ENCODE data around the gene SRSF5. TPM values are rescaled to one million over a fixed set of nuclear protein-coding genes. Genes with fewer than 3 reads are reported as not detected.

The SRSF5 gene
- total and polyA plus RNA-seq, 2 of the 13 experiments (the other 11 are each of a cell fraction or from before 2014, with no cell fraction given), result 189 to 277 TPM

GRCh38 chr14:69780952-69781351 is 14.0 kb downstream of the SRSF5 start:
- Histone ChIP-seq H3K27ac (ENCODE audit: extremely low read length, insufficient read depth, low read length) (peak overlapping the region; percentile 40), H3K27me3 (ENCODE audit: control insufficient read depth in 1 of 2, insufficient read depth in 2 of 2, low read length in 2 of 2) (no peaks in the 10 kb centered on the region), H3K36me3 (replicated peaks in 1 of 2; ENCODE audit: control insufficient read depth in 1 of 2, insufficient read depth in 2 of 2, low read length in 2 of 2) (peaks cover 4 to 17% of the 10 kb centered on the region in 2 experiments), H4K20me1 (ENCODE audit: insufficient read depth, low read length) (no peaks in the 10 kb centered on the region), H3K4me3 (replicated peaks in 1 of 3; ENCODE audit: insufficient read depth in 1 of 3, low read depth in 2 of 3, low read length in 3 of 3) (no peak overlapping the region), H3K9ac (ENCODE audit: insufficient read depth, low read depth, low read length) (no peak overlapping the region), H2AFZ (ENCODE audit: low read length) (no peak overlapping the region), H3K4me2 (ENCODE audit: low read depth, low read length) (no peak overlapping the region), H3K4me1 (ENCODE audit: insufficient read depth, low read length) (peaks cover 47% of the 10 kb centered on the region), H3K79me2 (ENCODE audit: insufficient read depth, low read length) (no peaks in the 10 kb centered on the region), H3K9me3 (ENCODE audit: low read length) (no peaks in the 10 kb centered on the region)
- WGBS (ENCODE audit: low lambda C conversion rate), result 93% methylated on average over 3 of the region's 3 CpGs
- ChIA-PET CTCF (ENCODE audit: low intra/inter-chr PET ratio, low total read pairs) (no interaction called here), POLR2A (interaction anchor here (3.3 kb wide), 1 partner anchor 14 kb away, joined by 24 read pairs; the partner anchor contains the start of gene SRSF5)
- intact Hi-C loops (cut with micrococcal nuclease; ENCODE audit: unreplicated experiment), result no loop called here
- FAIRE-seq (no peak), ATAC-seq (no peak), DNase-seq (ENCODE audit: low spot score) (no peak)
- BruUV-seq (replicated peaks), result no TSS peak
- TF ChIP-seq, protein P1, sequence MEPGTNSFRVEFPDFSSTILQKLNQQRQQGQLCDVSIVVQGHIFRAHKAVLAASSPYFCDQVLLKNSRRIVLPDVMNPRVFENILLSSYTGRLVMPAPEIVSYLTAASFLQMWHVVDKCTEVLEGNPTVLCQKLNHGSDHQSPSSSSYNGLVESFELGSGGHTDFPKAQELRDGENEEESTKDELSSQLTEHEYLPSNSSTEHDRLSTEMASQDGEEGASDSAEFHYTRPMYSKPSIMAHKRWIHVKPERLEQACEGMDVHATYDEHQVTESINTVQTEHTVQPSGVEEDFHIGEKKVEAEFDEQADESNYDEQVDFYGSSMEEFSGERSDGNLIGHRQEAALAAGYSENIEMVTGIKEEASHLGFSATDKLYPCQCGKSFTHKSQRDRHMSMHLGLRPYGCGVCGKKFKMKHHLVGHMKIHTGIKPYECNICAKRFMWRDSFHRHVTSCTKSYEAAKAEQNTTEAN (CRISPR knock-in tag; conservative IDR thresholded peaks at IDR 0.05), result no peak
- in situ Hi-C loops (cut with HindIII; ENCODE audit: extremely low pct_ligation_motif_present, low pct_unique_long_range_greater_than_20kb), result no loop called here

DNA sequence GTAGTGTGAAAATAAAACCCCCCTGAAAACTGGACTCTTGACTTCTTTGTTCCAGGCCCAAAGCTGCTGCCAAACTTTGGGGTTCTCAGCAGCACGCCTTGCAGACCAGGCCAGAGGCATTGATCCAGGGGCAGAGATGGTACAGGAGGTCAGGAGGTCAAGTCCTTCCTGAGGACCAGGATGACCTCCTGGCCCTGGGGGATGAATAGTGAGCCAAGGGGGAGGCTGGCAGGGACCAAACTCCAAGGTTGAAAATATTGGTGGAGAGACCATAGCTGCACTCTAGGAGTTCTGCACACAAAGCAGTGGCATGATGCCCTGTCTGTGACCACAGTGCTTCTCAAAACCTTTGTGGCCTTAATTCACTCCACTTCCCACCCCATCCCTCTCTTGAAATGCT is 18.0 kb downstream of the SRSF5 start:
- WGBS (ENCODE audit: low lambda C conversion rate), result 100% methylated on average over 1 of the region's 1 CpG
- in situ Hi-C loops (cut with HindIII; ENCODE audit: extremely low pct_ligation_motif_present, low pct_unique_long_range_greater_than_20kb), result no loop called here
- H3K4me1 ChIP-seq (ENCODE audit: insufficient read depth, low read length), result peaks cover 30% of the 10 kb centered on the region
- TF ChIP-seq FOSL2 (CRISPR knock-in tag; IDR thresholded peaks at IDR 0.05), result no peak
- TF ChIP-seq MBD4 (IDR thresholded peaks at IDR 0.05; ENCODE audit: borderline replicate concordance, low read length), result no peak
- no peak for TF ChIP-seq SMC3 (IDR thresholded peaks at IDR 0.05; ENCODE audit: low read length)
- TF ChIP-seq ZMYM4 (CRISPR knock-in tag; IDR thresholded peaks at IDR 0.05), result 0 out of 2 replicates have a peak, but pooled peaks have one; percentile 15
- 0 out of 2 replicates have a peak, but pooled peaks have one; percentile 17 for TF ChIP-seq HNF4G (IDR thresholded peaks at IDR 0.05; ENCODE audit: borderline replicate concordance, low read depth, low read length)
- no peak for TF ChIP-seq HNF4G (CRISPR knock-in tag; IDR thresholded peaks at IDR 0.05; ENCODE audit: borderline replicate concordance, low read depth)
- TF ChIP-seq TGIF2 (CRISPR knock-in tag; IDR thresholded peaks at IDR 0.05), result no peak
- TF ChIP-seq, protein P2, sequence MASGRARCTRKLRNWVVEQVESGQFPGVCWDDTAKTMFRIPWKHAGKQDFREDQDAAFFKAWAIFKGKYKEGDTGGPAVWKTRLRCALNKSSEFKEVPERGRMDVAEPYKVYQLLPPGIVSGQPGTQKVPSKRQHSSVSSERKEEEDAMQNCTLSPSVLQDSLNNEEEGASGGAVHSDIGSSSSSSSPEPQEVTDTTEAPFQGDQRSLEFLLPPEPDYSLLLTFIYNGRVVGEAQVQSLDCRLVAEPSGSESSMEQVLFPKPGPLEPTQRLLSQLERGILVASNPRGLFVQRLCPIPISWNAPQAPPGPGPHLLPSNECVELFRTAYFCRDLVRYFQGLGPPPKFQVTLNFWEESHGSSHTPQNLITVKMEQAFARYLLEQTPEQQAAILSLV (CRISPR knock-in tag; IDR thresholded peaks at IDR 0.05; ENCODE audit: borderline replicate concordance), result no peak
- no peak for TF ChIP-seq ZFP90 (CRISPR knock-in tag; IDR thresholded peaks at IDR 0.05; ENCODE audit: borderline replicate concordance)
- no peak for TF ChIP-seq ZC3H13 (CRISPR knock-in tag; IDR thresholded peaks at IDR 0.05)
- peak; percentile 63; the same call in 1 of the 2 replicates for TF ChIP-seq NR2F6 (IDR thresholded peaks at IDR 0.05)
- TF ChIP-seq NR2F6 (CRISPR knock-in tag; IDR thresholded peaks at IDR 0.05), result peak; percentile 45
- TF ChIP-seq RARA (CRISPR knock-in tag; IDR thresholded peaks at IDR 0.05), result peak; percentile 34; the same call in 1 of the 2 replicates
- no peak for TF ChIP-seq CBFB (CRISPR knock-in tag; IDR thresholded peaks at IDR 0.05)
- no peak for TF ChIP-seq ZSCAN29 (CRISPR knock-in tag; conservative IDR thresholded peaks at IDR 0.05)
- peak; percentile 22; the same call in 1 of the 2 replicates for TF ChIP-seq HNF4A (CRISPR knock-in tag; IDR thresholded peaks at IDR 0.05)
- TF ChIP-seq RBM22 (optimal IDR thresholded peaks at IDR 0.05; ENCODE audit: low read length), result no peak
- no peak for TF ChIP-seq CEBPG (CRISPR knock-in tag; IDR thresholded peaks at IDR 0.05)
- TF ChIP-seq ESRRA (CRISPR knock-in tag; IDR thresholded peaks at IDR 0.05; ENCODE audit: low read depth), result peak; percentile 33; the same call in 1 of the 2 replicates

More for the DNA sequence above, 18.0 kb downstream of the SRSF5 start:
- FAIRE-seq (no peak), ATAC-seq (peak; percentile 8), DNase-seq (ENCODE audit: low spot score) (no peak)
- Histone ChIP-seq H4K20me1 (ENCODE audit: insufficient read depth, low read length) (no peaks in the 10 kb centered on the region), H3K36me3 (replicated peaks in 1 of 2; ENCODE audit: control insufficient read depth in 1 of 2, insufficient read depth in 2 of 2, low read length in 2 of 2) (no peaks in the 10 kb centered on the region; a peak in 1 of 5 replicates), H3K27ac (ENCODE audit: extremely low read length, insufficient read depth, low read length) (no peak overlapping the region), H3K4me2 (ENCODE audit: low read depth, low read length) (no peak overlapping the region), H2AFZ (ENCODE audit: low read length) (no peak overlapping the region), H3K27me3 (ENCODE audit: control insufficient read depth in 1 of 2, insufficient read depth in 2 of 2, low read length in 2 of 2) (no peaks in the 10 kb centered on the region), H3K9ac (ENCODE audit: insufficient read depth, low read depth, low read length) (no peak overlapping the region), H3K9me3 (ENCODE audit: low read length) (no peaks in the 10 kb centered on the region), H3K79me2 (ENCODE audit: insufficient read depth, low read length) (no peaks in the 10 kb centered on the region), H3K4me3 (replicated peaks in 1 of 3; ENCODE audit: insufficient read depth in 1 of 3, low read depth in 2 of 3, low read length in 3 of 3) (no peak overlapping the region)
- no TSS peak for BruUV-seq (replicated peaks)
- ChIA-PET POLR2A (interaction anchor here (0.9 to 1.8 kb wide), 2 partner anchors 8 to 18 kb away, joined by 3 to 6 read pairs; partner anchors contain the start of gene SRSF5), CTCF (ENCODE audit: low intra/inter-chr PET ratio, low total read pairs) (no interaction called here)
- intact Hi-C loops (cut with micrococcal nuclease; ENCODE audit: unreplicated experiment), result no loop called here

Measured in HepG2 (cell line).